NCI-H128 (cell line): ENCODE measurements around the gene FAM174B.

ENCODE experiments used
- DNase-seq: peaks from one replicate; lab custom pipeline; 2025; ENCODE audit not compliant: unreplicated experiment; lab: John Stamatoyannopoulos, UW

Gene FAM174B

DNA sequence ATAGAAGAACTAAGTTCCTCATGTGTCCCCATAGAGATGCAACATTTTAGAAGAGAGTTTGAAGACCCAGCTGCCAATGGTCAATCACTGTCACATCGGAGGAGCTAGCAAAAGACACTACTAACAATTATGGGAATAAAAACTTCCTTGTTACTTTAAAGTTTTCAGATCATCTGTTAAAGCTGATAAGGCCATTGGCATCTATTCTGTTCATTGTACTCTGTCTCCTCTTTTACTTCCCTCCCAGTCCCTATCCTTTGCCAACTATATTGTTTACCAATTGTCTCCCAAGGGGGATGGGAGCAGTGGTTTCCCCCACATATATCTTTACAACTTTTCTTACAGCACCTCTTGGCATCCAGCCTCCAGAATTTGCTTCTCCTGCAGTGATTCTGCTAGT, 81.0 kb downstream of the FAM174B start:
- no peak for DNase-seq

- no peak for DNase-seq
These were observed 81.4 kb downstream of the FAM174B start for GRCh38 chr15:92574161-92574560.

DNA sequence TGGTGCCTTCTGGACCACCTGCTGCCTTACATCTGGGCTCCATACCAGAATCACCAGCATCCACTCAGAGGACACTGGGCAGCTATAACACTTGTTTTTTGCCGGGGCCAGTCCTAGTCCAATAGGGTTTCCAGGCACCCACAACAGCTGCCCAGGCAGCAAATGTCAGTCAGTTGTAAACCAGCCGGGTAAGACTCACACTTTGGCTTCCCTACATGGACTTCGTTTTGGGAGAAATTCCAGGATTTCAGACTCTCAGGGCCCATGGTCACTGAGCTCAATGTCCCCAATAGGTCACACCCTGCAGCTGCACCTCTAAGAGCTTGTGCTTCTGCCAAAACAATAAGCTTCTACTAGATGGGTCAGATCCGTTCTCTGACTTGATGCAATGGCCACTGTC, 83.8 kb downstream of the FAM174B start:
- DNase-seq: no peak

DNA sequence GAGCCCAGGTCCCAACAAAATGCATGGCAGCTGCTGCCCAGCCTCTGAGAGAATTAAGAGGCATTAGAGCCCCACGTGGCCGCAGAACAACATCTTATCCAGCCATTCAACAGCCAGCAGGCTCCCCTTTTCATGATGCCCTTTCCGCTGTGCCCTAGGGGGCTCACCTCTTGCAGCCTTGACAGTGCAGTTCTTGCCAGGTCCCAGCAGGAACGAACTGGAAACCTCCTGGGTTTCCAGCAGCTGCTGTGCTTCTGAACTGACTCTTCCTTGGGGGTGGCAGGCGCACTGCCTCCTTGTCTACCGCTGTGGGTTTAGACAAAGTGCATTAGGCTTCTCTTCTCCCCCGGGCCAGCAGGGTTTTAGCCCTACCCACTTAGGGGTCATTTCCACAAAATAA, 85.2 kb downstream of the FAM174B start:
- no peak for DNase-seq

DNA sequence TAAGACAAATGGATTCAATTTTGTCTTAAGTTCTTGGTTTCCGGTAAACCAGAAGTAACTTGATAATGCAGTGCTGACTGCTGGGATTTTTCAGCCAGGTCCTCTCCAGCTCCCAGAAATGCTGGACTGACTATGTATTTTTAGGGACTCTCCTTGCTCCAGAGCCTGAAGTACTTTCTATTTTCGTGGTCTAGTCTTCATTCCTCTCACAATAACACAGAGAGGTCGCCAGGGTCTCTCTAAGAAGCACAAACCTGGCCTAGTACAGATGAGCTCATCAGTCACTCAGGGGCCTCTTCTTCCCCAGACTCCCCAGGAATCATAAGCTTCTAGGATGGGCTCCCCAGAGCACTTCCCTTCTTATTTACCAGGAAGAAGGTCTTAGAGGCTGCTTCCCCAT, 85.8 kb downstream of the FAM174B start:
- no peak for DNase-seq
